Caco-2 (cell line): Measurements from ENCODE around the gene TAX1BP3. TPM values are rescaled to one million over a fixed set of nuclear protein-coding genes. Genes with fewer than 3 reads are reported as not detected.

Experiments used
- BruUV-seq: library from RNA; stranded (reverse); fragments of 400-500 nt; replicated peaks from 2 replicates; lab custom pipeline; 2021; lab: Mats Ljungman, UMichigan
- CTCF ChIA-PET: fragments of 300-600 bp; sonication (Branson Sonifier 250); formaldehyde crosslinking; loops from one replicate; lab custom pipeline; 2022; ENCODE audit warnings: antibody characterized with exemption; lab: Charles Lee
- POLR2A ChIA-PET: fragments of 300-600 bp; sonication (Branson Sonifier 250); formaldehyde crosslinking; loops from one replicate; lab custom pipeline; 2022; ENCODE audit warnings: antibody characterized with exemption; lab: Charles Lee
- DNase-seq, 2 experiments: peaks; one replicate each; pipeline versions ENCODE4 v3.0.0 to v3.0.0-alpha.2; 2020 to 2022
- H3K27me3 ChIP-seq: replicated peaks from 2 replicates; pipeline ENCODE4 v1.6.0; 2011; ENCODE audit warnings: low read length; ENCODE audit not compliant: control insufficient read depth, insufficient read depth
- H3K36me3 ChIP-seq: 2 replicates; pipeline ENCODE4 v1.5.1; 2011; ENCODE audit warnings: low read length; ENCODE audit not compliant: control insufficient read depth, insufficient read depth
- H3K4me1 ChIP-seq: fragments of 250-450 bp; sonication (Bioruptor Pico); 2 replicates; pipeline ENCODE4 v1.5.1; 2020; ENCODE audit warnings: mild to moderate bottlenecking
- H3K4me3 ChIP-seq: 2 replicates; pipeline ENCODE4 v1.5.1; 2011; ENCODE audit warnings: low read depth, mild to moderate bottlenecking, control low read depth, low read length
- H3K9me3 ChIP-seq: fragments of 250-450 bp; sonication (Bioruptor Pico); 2 replicates; pipeline ENCODE4 v1.5.1; 2020; ENCODE audit warnings: mild to moderate bottlenecking, moderate library complexity
- H3K27ac Mint-ChIP-seq: one replicate; pipeline ENCODE4 v1.8.0; 2022; ENCODE audit warnings: mixed read lengths; ENCODE audit not compliant: unreplicated experiment
- H3K27me3 Mint-ChIP-seq: one replicate; pipeline ENCODE4 v1.8.0; 2022; ENCODE audit warnings: mixed read lengths; ENCODE audit not compliant: insufficient read depth, unreplicated experiment
- H3K36me3 Mint-ChIP-seq: one replicate; pipeline ENCODE4 v1.8.0; 2022; ENCODE audit warnings: mild to moderate bottlenecking, mixed read lengths; ENCODE audit not compliant: insufficient read depth, unreplicated experiment
- H3K4me1 Mint-ChIP-seq: one replicate; pipeline ENCODE4 v1.8.0; 2022; ENCODE audit warnings: low read depth, mixed read lengths; ENCODE audit not compliant: unreplicated experiment
- H3K4me3 Mint-ChIP-seq: one replicate; pipeline ENCODE4 v1.8.0; 2022; ENCODE audit warnings: mild to moderate bottlenecking, moderate library complexity, mixed read lengths; ENCODE audit not compliant: unreplicated experiment
- H3K9me3 Mint-ChIP-seq: one replicate; pipeline ENCODE4 v1.8.0; 2022; ENCODE audit warnings: mixed read lengths; ENCODE audit not compliant: unreplicated experiment
- intact Hi-C: fragments of 100-400 bp; cut with micrococcal nuclease; formaldehyde crosslinking; loops from one replicate; pipeline ENCODE4 v1.10.0; 2022; ENCODE audit not compliant: unreplicated experiment
- total RNA-seq: library from RNA; stranded (reverse); gene quantifications from 2 replicates; pipeline ENCODE4 v1.2.3, GENCODE V29; 2022
- TF ChIP-seq, protein P1 (sequence below), 2 experiments: fragments of 200-600 bp in 1 of 2; IDR thresholded peaks; 1 replicate in 1 of 2; 2 replicates in 1 of 2; pipeline versions ENCODE4 v1.5.1 to v1.8.0; 2011 to 2022; ENCODE audit warnings: antibody characterized with exemption in 1 of 2, control low read depth in 1 of 2, inconsistent platforms in 1 of 2, low read depth in 1 of 2, low read length in 1 of 2, mild to moderate bottlenecking in 1 of 2, moderate library complexity in 1 of 2; ENCODE audit not compliant: insufficient read depth in 1 of 2, severe bottlenecking in 1 of 2, unreplicated experiment in 1 of 2

The TAX1BP3 gene
- total RNA-seq, 1 experiment from 2014 or later: 58.2 TPM

DNA sequence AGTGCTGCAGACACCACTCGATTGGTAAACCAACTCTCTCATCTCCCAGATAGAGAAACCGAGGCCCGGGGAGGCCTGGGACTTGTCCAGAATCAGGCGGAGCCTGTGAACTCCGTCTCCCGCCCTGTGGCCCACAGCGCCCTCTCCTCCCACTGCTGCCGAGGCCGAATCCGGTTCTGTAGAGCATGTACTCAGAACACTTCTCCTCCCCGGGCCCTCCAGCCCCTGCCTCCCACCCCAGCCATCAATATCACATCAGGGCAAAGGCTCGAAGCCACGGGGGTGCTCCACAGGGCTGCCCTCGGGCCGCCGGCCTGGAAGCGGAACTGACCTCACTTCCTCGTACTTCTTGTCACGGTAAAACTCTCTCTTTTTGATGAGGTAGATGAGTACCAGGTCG lies 13.2 kb upstream of the TAX1BP3 start:
- Mint-ChIP-seq H3K27ac (no peak overlapping the region), H3K36me3 (no peaks in the 10 kb centered on the region), H3K9me3 (no peaks in the 10 kb centered on the region), H3K4me1 (no peaks in the 10 kb centered on the region), H3K4me3 (no peak overlapping the region), H3K27me3 (no peaks in the 10 kb centered on the region)
- TF ChIP-seq, protein P1, sequence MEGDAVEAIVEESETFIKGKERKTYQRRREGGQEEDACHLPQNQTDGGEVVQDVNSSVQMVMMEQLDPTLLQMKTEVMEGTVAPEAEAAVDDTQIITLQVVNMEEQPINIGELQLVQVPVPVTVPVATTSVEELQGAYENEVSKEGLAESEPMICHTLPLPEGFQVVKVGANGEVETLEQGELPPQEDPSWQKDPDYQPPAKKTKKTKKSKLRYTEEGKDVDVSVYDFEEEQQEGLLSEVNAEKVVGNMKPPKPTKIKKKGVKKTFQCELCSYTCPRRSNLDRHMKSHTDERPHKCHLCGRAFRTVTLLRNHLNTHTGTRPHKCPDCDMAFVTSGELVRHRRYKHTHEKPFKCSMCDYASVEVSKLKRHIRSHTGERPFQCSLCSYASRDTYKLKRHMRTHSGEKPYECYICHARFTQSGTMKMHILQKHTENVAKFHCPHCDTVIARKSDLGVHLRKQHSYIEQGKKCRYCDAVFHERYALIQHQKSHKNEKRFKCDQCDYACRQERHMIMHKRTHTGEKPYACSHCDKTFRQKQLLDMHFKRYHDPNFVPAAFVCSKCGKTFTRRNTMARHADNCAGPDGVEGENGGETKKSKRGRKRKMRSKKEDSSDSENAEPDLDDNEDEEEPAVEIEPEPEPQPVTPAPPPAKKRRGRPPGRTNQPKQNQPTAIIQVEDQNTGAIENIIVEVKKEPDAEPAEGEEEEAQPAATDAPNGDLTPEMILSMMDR (IDR thresholded peaks at IDR 0.05; ENCODE audit: insufficient read depth in 1 of 2, low read depth in 1 of 2, low read length in 1 of 2, severe bottlenecking in 1 of 2, unreplicated experiment in 1 of 2): no peak
- Histone ChIP-seq H3K27me3 (no peaks in the 10 kb centered on the region), H3K9me3 (no peaks in the 10 kb centered on the region), H3K4me1 (no peaks in the 10 kb centered on the region), H3K4me3 (no peak overlapping the region), H3K36me3 (no peaks in the 10 kb centered on the region)
- ChIA-PET POLR2A (no interaction called here), CTCF (no interaction called here)
- BruUV-seq: no TSS peak
- no peak for DNase-seq
- intact Hi-C loops: no loop called here

DNA sequence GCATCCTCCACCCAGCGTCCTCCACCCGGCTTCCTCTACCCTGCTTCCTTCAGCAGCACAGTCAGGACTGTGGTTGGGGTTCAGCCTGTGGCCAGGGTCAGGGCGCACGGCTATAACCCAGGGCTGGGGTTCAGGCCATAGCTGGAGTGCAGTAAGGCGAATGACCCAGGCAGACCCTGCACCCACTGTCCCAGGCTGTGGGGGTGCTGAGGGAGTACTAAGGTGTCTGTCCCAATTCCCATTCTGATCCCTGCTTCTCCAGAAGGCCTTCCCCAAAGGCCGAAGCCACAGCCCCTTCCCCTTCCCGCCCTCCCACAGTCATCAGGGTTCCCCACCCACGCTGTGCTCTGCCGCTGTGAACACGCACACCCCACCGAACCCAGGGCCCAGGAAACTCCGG lies 12.7 kb upstream of the TAX1BP3 start:
- ChIA-PET CTCF (no interaction called here), POLR2A (no interaction called here)
- Histone ChIP-seq H3K4me1 (no peaks in the 10 kb centered on the region), H3K4me3 (no peak overlapping the region), H3K27me3 (no peaks in the 10 kb centered on the region), H3K36me3 (no peaks in the 10 kb centered on the region), H3K9me3 (no peaks in the 10 kb centered on the region)
- intact Hi-C loops: no loop called here
- H3K27ac Mint-ChIP-seq: no peak overlapping the region
- no peak overlapping the region for H3K4me3 Mint-ChIP-seq
- no peaks in the 10 kb centered on the region for H3K27me3 Mint-ChIP-seq
- H3K9me3 Mint-ChIP-seq: no peaks in the 10 kb centered on the region
- no peaks in the 10 kb centered on the region for H3K4me1 Mint-ChIP-seq
- no TSS peak for BruUV-seq
- DNase-seq: no peak
- H3K36me3 Mint-ChIP-seq: no peaks in the 10 kb centered on the region
- TF ChIP-seq, protein P1 (IDR thresholded peaks at IDR 0.05; ENCODE audit: insufficient read depth in 1 of 2, low read depth in 1 of 2, low read length in 1 of 2, severe bottlenecking in 1 of 2, unreplicated experiment in 1 of 2): no peak

DNA sequence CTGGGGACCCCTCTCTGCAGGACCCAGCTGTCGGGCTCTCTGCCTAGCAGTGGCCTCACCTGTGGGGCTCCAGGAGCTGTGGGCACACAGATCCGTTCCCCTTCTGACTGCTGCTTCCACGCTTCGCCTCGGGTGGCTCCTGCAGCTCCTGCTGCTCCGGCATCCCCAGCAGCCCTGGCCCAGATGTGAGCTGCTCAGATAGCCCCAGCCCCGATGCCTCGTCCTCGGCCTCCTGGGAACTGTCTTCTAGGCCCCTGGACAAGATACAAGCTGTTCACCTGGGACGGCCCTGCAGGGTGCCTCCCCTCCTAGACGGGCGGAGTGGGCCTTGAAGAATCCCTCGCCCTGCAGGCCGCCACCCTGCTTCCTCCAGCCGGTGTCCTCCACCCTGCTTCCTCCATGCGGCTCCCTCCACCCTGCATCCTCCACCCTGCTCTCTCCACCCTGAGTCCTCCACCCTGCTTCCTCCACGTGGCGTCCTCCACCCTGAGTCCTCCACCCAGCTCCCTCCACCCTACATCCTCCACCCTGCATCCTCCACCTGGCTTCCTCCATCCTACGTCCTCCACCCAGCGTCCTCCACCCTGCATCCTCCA lies 11.3 kb upstream of the TAX1BP3 start:
- Mint-ChIP-seq H3K4me3 (no peak overlapping the region), H3K4me1 (no peaks in the 10 kb centered on the region), H3K27me3 (no peaks in the 10 kb centered on the region), H3K9me3 (no peaks in the 10 kb centered on the region), H3K27ac (no peak overlapping the region), H3K36me3 (no peaks in the 10 kb centered on the region)
- POLR2A ChIA-PET: no interaction called here
- CTCF ChIA-PET: no interaction called here
- Histone ChIP-seq H3K36me3 (no peaks in the 10 kb centered on the region), H3K4me3 (no peak overlapping the region), H3K27me3 (no peaks in the 10 kb centered on the region), H3K9me3 (no peaks in the 10 kb centered on the region), H3K4me1 (no peaks in the 10 kb centered on the region)
- no TSS peak for BruUV-seq
- TF ChIP-seq, protein P1 (IDR thresholded peaks at IDR 0.05; ENCODE audit: insufficient read depth in 1 of 2, low read depth in 1 of 2, low read length in 1 of 2, severe bottlenecking in 1 of 2, unreplicated experiment in 1 of 2): no peak
- intact Hi-C loops: no loop called here
- DNase-seq: no peak
